PC-9 (cell line): ENCODE measurements around the gene E2F3.

Experiments
- CTCF ChIP-seq: fragments of 200-600 bp; sonication (generic); conservative IDR thresholded peaks from 2 replicates; pipeline ENCODE4 v1.6.1; 2017; ENCODE audit warnings: mixed run types, antibody characterized with exemption, mild to moderate bottlenecking, moderate library complexity
- EZH2 ChIP-seq: fragments of 200-600 bp; sonication (generic); IDR thresholded peaks from 2 replicates; pipeline ENCODE4 v1.8.0; 2017; ENCODE audit warnings: antibody characterized with exemption, low read depth

DNA sequence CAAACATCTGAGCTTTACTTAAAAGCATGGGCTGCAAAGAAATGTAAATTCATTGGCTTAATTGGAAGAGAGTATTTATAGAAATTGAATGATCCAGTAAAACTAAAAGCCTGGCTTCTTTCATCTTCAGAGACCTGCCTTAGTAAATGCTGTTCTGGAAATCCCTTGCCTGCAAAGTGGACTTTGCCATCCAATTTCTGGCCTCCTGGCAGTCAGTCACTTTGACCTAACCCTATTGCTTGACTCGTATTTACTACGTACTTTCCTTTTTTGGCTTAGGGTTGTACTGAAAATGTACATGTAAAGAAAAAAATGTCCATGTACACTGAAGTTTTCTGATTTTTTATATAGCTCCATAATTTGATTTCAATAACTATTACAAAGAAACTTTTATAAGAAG, 47.1 kb downstream of the E2F3 start:
- TF ChIP-seq CTCF: no peak
- no peak for TF ChIP-seq EZH2
